Measurements from ENCODE around the gene THY1. TPM values are rescaled to one million over a fixed set of nuclear protein-coding genes. Genes with fewer than 3 reads are reported as not detected.

THY1 gene
- total and polyA plus RNA-seq, 2 of the 8 experiments (the other 6 are each of a cell fraction or from before 2014, with no cell fraction given), result 286 to 2,479 TPM

DNA sequence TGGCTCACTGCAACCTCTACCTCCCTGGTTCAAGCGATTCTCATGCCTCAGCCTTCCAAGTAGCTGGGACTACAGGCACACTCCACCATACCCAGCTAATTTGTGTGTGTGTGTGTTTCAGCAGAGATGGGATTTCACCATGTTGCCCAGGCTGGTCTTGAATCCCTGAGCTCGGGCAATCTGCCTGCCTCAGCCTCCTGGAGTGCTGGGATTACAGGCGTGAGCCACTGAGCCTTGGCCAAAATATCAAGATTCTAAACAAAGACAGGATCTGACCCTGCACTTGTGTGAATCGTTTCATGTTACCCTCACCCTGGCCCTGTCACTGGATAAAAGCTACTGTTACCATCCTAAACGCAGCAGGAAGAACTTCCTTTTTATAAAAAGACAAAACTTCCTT, 15.6 kb upstream of the THY1 start:
- H2BK120ac ChIP-seq (replicated peaks; ENCODE audit: low read depth, low read length), result no peak overlapping the region
- H3K4me3 ChIP-seq (ENCODE audit: extremely low read depth in 1 of 4, insufficient read depth in 2 of 4, low read depth in 3 of 4, low read length in 4 of 4), result no peak overlapping the region
- H3K36me3 ChIP-seq (ENCODE audit: control insufficient read depth in 2 of 4, insufficient read depth in 4 of 4, low read length in 3 of 4), result no peaks in the 10 kb centered on the region
- no peak overlapping the region for H2AK5ac ChIP-seq (ENCODE audit: low read depth, low read length)
- H3K9ac ChIP-seq (replicated peaks in 1 of 4; ENCODE audit: extremely low read depth in 1 of 4, low read depth in 3 of 4, low read length in 3 of 4), result no peak overlapping the region
- H4K5ac ChIP-seq (ENCODE audit: insufficient read length, low read depth, low read length), result no peak overlapping the region
- no peak overlapping the region for H3K18ac ChIP-seq (ENCODE audit: extremely low read depth, low read length)
- H4K20me1 ChIP-seq (replicated peaks in 1 of 2; ENCODE audit: control insufficient read depth in 1 of 2, insufficient read depth in 2 of 2, low read length in 2 of 2), result no peaks in the 10 kb centered on the region
- no peaks in the 10 kb centered on the region for H3K23me2 ChIP-seq (ENCODE audit: low read depth, low read length)
- H3K4me2 ChIP-seq (ENCODE audit: insufficient read depth in 1 of 2, low read depth in 2 of 2, low read length in 2 of 2), result no peak overlapping the region
- FAIRE-seq (no peak), DNase-seq (ENCODE audit: low read depth in 1 of 2, low spot score in 2 of 2) (no peak)
- no peak overlapping the region for H3K23ac ChIP-seq (ENCODE audit: insufficient read length)
- no peak overlapping the region for H2AFZ ChIP-seq (ENCODE audit: low read length)
- H4K91ac ChIP-seq (replicated peaks; ENCODE audit: insufficient read length, low read length), result no peak overlapping the region
- H4K8ac ChIP-seq (ENCODE audit: extremely low read depth, insufficient read depth, low read length), result no peak overlapping the region
- H3K27me3 ChIP-seq (replicated peaks in 1 of 4; ENCODE audit: control insufficient read depth in 3 of 4, extremely low read depth in 1 of 4, insufficient read depth in 3 of 4, low read length in 3 of 4), result no peaks in the 10 kb centered on the region
- no peak overlapping the region for H3K27ac ChIP-seq (ENCODE audit: low read depth, low read length)
- 68% methylated on average over 5 of the region's 5 CpGs; no CpG with 5 or more reads in 1 of the 2 experiments for WGBS, 2 experiments (ENCODE audit: extremely low coverage in 1 of 2, insufficient coverage in 1 of 2, insufficient read length in 1 of 2, insufficient replicate concordance in 2 of 2, low coverage in 1 of 2, low lambda C conversion rate in 2 of 2, missing lambda C conversion rate in 1 of 2)
- no peak overlapping the region for H2BK5ac ChIP-seq (ENCODE audit: low read depth, low read length)
- no peaks in the 10 kb centered on the region for H3K79me1 ChIP-seq (ENCODE audit: low read depth, low read length)
- H3K79me2 ChIP-seq (ENCODE audit: control insufficient read depth in 1 of 2, insufficient read depth in 2 of 2, low read length in 2 of 2), result no peaks in the 10 kb centered on the region
- no peak overlapping the region for H2BK20ac ChIP-seq (ENCODE audit: low read length)
- no peak overlapping the region for H3K14ac ChIP-seq (ENCODE audit: insufficient read length)
- TF ChIP-seq CTBP2 (IDR thresholded peaks at IDR 0.05; ENCODE audit: borderline replicate concordance, insufficient read depth, insufficient read length, low read length) (no peak), CEBPB (IDR thresholded peaks at IDR 0.05; ENCODE audit: low read depth, low read length) (no peak), EGR1 (IDR thresholded peaks at IDR 0.05; ENCODE audit: borderline replicate concordance, low read depth, low read length) (no peak), MAFK (IDR thresholded peaks at IDR 0.05; ENCODE audit: low read depth, low read length) (no peak), CREB1 (IDR thresholded peaks at IDR 0.05) (no peak), RAD21 (IDR thresholded peaks at IDR 0.05 in 1 of 2, conservative IDR thresholded peaks at IDR 0.05 in 1 of 2; ENCODE audit: low read depth in 2 of 2, low read length in 2 of 2) (no peak), EP300 (IDR thresholded peaks at IDR 0.05; ENCODE audit: borderline replicate concordance in 1 of 2, low read depth in 2 of 2, low read length in 2 of 2) (no peak)
- TF ChIP-seq, protein P1, sequence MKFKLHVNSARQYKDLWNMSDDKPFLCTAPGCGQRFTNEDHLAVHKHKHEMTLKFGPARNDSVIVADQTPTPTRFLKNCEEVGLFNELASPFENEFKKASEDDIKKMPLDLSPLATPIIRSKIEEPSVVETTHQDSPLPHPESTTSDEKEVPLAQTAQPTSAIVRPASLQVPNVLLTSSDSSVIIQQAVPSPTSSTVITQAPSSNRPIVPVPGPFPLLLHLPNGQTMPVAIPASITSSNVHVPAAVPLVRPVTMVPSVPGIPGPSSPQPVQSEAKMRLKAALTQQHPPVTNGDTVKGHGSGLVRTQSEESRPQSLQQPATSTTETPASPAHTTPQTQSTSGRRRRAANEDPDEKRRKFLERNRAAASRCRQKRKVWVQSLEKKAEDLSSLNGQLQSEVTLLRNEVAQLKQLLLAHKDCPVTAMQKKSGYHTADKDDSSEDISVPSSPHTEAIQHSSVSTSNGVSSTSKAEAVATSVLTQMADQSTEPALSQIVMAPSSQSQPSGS (IDR thresholded peaks at IDR 0.05; ENCODE audit: low read length), result no peak
- TF ChIP-seq, protein P2, sequence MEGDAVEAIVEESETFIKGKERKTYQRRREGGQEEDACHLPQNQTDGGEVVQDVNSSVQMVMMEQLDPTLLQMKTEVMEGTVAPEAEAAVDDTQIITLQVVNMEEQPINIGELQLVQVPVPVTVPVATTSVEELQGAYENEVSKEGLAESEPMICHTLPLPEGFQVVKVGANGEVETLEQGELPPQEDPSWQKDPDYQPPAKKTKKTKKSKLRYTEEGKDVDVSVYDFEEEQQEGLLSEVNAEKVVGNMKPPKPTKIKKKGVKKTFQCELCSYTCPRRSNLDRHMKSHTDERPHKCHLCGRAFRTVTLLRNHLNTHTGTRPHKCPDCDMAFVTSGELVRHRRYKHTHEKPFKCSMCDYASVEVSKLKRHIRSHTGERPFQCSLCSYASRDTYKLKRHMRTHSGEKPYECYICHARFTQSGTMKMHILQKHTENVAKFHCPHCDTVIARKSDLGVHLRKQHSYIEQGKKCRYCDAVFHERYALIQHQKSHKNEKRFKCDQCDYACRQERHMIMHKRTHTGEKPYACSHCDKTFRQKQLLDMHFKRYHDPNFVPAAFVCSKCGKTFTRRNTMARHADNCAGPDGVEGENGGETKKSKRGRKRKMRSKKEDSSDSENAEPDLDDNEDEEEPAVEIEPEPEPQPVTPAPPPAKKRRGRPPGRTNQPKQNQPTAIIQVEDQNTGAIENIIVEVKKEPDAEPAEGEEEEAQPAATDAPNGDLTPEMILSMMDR (IDR thresholded peaks at IDR 0.05; ENCODE audit: control extremely low read depth in 1 of 3, insufficient read depth in 1 of 3, low read depth in 1 of 3, low read length in 3 of 3), result no peak
- H3K9me3 ChIP-seq (ENCODE audit: insufficient read depth in 2 of 2, low read depth in 1 of 2, low read length in 1 of 2), result no peaks in the 10 kb centered on the region
- no peak overlapping the region for H2BK12ac ChIP-seq (ENCODE audit: low read depth, low read length)
- ChIA-PET CTCF (ENCODE audit: partially characterized antibody) (interaction anchor here (0.8 to 1.4 kb wide), 5 partner anchors 9 to 80 kb away, joined by 3 to 4 read pairs (median 3); no protein-coding TSS in a partner anchor), POLR2A (ENCODE audit: partially characterized antibody) (interaction anchor here (0.6 to 1.3 kb wide), 3 partner anchors 9 to 82 kb away, joined by 3 to 6 read pairs (median 3); no protein-coding TSS in a partner anchor)
- H2BK15ac ChIP-seq (ENCODE audit: low read length), result no peak overlapping the region
- no peak overlapping the region for H3K4ac ChIP-seq (replicated peaks; ENCODE audit: insufficient read length, low read depth, low read length)
- no peak overlapping the region for H3K56ac ChIP-seq (replicated peaks; ENCODE audit: insufficient read length, low read depth, low read length)
- H3K4me1 ChIP-seq (replicated peaks in 1 of 4; ENCODE audit: control insufficient read depth in 3 of 4, insufficient read depth in 4 of 4, low read length in 3 of 4), result peaks cover 0 to 6% (median 1%) of the 10 kb centered on the region in 4 experiments; a peak in 1 of 7 replicates
